Measurements from ENCODE around the gene CNNM4. TPM values are rescaled to one million over a fixed set of nuclear protein-coding genes. Genes with fewer than 3 reads are reported as not detected.

CNNM4 gene
- polyA plus RNA-seq, 1 of the 3 experiments (the other 2 are of a cell fraction) = 5.5 TPM

- H3K27me3 ChIP-seq (ENCODE audit: insufficient read depth) = no peaks in the 10 kb centered on the region
- H3K4me1 ChIP-seq (ENCODE audit: control insufficient read depth in 1 of 2, insufficient read depth in 2 of 2, low read depth in 1 of 2, low read length in 1 of 2) = peaks cover 5 to 51% of the 10 kb centered on the region in 2 experiments; a peak in 3 of 4 replicates
- peaks cover 7% of the 10 kb centered on the region; the same call in 1 of the 2 replicates for H3K79me2 ChIP-seq (ENCODE audit: insufficient read depth)
- WGBS (ENCODE audit: low lambda C conversion rate) = 91% methylated on average over 12 of the region's 12 CpGs
- no peaks in the 10 kb centered on the region for H3K9me2 ChIP-seq
- no peak overlapping the region for H3K27ac ChIP-seq (ENCODE audit: low read depth in 2 of 2, low read length in 1 of 2)
- ChIA-PET CTCF (interaction anchor here (1.0 to 5.6 kb wide), 5 partner anchors 19 to 133 kb away, joined by 3 to 35 read pairs (median 5); partner anchors contain the start of genes ANKRD39 and CNNM4), POLR2A (no interaction called here)
- H3K9ac ChIP-seq = no peak overlapping the region
- H4K20me1 ChIP-seq (ENCODE audit: insufficient read depth) = peaks cover 31% of the 10 kb centered on the region
- peaks cover 0 to under 1% of the 10 kb centered on the region in 2 experiments for H3K36me3 ChIP-seq (replicated peaks in 1 of 2; ENCODE audit: control insufficient read depth in 1 of 2, insufficient read depth in 2 of 2, low read length in 1 of 2)
- TF ChIP-seq SIN3A (IDR thresholded peaks at IDR 0.05; ENCODE audit: borderline replicate concordance, low read depth, low read length) = no peak
- no peak for TF ChIP-seq USF2 (IDR thresholded peaks at IDR 0.05; ENCODE audit: borderline replicate concordance, low read depth, low read length)
- no peak for TF ChIP-seq EP300 (IDR thresholded peaks at IDR 0.05; ENCODE audit: borderline replicate concordance in 1 of 2, low read depth in 1 of 2, low read length in 1 of 2)
- no peak for TF ChIP-seq USF1 (IDR thresholded peaks at IDR 0.05; ENCODE audit: borderline replicate concordance, low read depth)
- no peak for TF ChIP-seq YY1 (IDR thresholded peaks at IDR 0.05; ENCODE audit: low read depth)
- no peak for TF ChIP-seq MAX (IDR thresholded peaks at IDR 0.05; ENCODE audit: low read depth)
- TF ChIP-seq RFX5 (IDR thresholded peaks at IDR 0.05; ENCODE audit: low read length) = no peak
- TF ChIP-seq CTCF (IDR thresholded peaks at IDR 0.05) = no peak
- TF ChIP-seq MXI1 (IDR thresholded peaks at IDR 0.05; ENCODE audit: low read depth, low read length) = no peak
- TF ChIP-seq, protein P1, sequence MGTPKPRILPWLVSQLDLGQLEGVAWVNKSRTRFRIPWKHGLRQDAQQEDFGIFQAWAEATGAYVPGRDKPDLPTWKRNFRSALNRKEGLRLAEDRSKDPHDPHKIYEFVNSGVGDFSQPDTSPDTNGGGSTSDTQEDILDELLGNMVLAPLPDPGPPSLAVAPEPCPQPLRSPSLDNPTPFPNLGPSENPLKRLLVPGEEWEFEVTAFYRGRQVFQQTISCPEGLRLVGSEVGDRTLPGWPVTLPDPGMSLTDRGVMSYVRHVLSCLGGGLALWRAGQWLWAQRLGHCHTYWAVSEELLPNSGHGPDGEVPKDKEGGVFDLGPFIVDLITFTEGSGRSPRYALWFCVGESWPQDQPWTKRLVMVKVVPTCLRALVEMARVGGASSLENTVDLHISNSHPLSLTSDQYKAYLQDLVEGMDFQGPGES (IDR thresholded peaks at IDR 0.05; ENCODE audit: low read depth, low read length) = no peak
- TF ChIP-seq TAF1 (IDR thresholded peaks at IDR 0.05; ENCODE audit: borderline replicate concordance, low read depth, low read length) = no peak
- no peak for TF ChIP-seq RAD21 (IDR thresholded peaks at IDR 0.05; ENCODE audit: low read length)
- no peak for TF ChIP-seq EZH2phosphoT487 (IDR thresholded peaks at IDR 0.05; ENCODE audit: borderline replicate concordance, low read depth)
- TF ChIP-seq, protein P2, sequence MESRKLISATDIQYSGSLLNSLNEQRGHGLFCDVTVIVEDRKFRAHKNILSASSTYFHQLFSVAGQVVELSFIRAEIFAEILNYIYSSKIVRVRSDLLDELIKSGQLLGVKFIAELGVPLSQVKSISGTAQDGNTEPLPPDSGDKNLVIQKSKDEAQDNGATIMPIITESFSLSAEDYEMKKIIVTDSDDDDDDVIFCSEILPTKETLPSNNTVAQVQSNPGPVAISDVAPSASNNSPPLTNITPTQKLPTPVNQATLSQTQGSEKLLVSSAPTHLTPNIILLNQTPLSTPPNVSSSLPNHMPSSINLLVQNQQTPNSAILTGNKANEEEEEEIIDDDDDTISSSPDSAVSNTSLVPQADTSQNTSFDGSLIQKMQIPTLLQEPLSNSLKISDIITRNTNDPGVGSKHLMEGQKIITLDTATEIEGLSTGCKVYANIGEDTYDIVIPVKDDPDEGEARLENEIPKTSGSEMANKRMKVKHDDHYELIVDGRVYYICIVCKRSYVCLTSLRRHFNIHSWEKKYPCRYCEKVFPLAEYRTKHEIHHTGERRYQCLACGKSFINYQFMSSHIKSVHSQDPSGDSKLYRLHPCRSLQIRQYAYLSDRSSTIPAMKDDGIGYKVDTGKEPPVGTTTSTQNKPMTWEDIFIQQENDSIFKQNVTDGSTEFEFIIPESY (IDR thresholded peaks at IDR 0.05; ENCODE audit: borderline replicate concordance, low read depth) = no peak
- TF ChIP-seq TEAD4 (IDR thresholded peaks at IDR 0.05; ENCODE audit: borderline replicate concordance, insufficient read depth) = no peak
- TF ChIP-seq CHD2 (IDR thresholded peaks at IDR 0.05; ENCODE audit: low read length, partially characterized antibody) = no peak
- TF ChIP-seq MEF2A (IDR thresholded peaks at IDR 0.05; ENCODE audit: borderline replicate concordance, low read depth) = no peak
- no peak for TF ChIP-seq RCOR1 (IDR thresholded peaks at IDR 0.05; ENCODE audit: low read length)
- no peaks in the 10 kb centered on the region for H3K9me3 ChIP-seq
- peaks cover 9% of the 10 kb centered on the region for H3F3A ChIP-seq (replicated peaks; ENCODE audit: insufficient read depth)
- no peak overlapping the region for H2AFZ ChIP-seq (ENCODE audit: low read depth)
- no peak overlapping the region for H3K4me3 ChIP-seq (ENCODE audit: low read depth in 2 of 2, low read length in 1 of 2)
- no peak for DNase-seq
- H3K4me2 ChIP-seq = no peak overlapping the region
Observed at GRCh38 chr2:96819876-96820511, 59.3 kb downstream of the CNNM4 start.
